ENCODE data around the gene TNFRSF1B.

- TF ChIP-seq RAD21 (conservative IDR thresholded peaks at IDR 0.05) (no peak), MXI1 (conservative IDR thresholded peaks at IDR 0.05; ENCODE audit: poor library complexity, severe bottlenecking) (no peak), EZH2 (IDR thresholded peaks at IDR 0.05; ENCODE audit: borderline replicate concordance, insufficient read depth, low read length, poor library complexity, severe bottlenecking) (no peak), TAF1 (IDR thresholded peaks at IDR 0.05; ENCODE audit: low read depth) (no peak), POLR2AphosphoS5 (IDR thresholded peaks at IDR 0.05) (no peak)
- TF ChIP-seq, protein P1, sequence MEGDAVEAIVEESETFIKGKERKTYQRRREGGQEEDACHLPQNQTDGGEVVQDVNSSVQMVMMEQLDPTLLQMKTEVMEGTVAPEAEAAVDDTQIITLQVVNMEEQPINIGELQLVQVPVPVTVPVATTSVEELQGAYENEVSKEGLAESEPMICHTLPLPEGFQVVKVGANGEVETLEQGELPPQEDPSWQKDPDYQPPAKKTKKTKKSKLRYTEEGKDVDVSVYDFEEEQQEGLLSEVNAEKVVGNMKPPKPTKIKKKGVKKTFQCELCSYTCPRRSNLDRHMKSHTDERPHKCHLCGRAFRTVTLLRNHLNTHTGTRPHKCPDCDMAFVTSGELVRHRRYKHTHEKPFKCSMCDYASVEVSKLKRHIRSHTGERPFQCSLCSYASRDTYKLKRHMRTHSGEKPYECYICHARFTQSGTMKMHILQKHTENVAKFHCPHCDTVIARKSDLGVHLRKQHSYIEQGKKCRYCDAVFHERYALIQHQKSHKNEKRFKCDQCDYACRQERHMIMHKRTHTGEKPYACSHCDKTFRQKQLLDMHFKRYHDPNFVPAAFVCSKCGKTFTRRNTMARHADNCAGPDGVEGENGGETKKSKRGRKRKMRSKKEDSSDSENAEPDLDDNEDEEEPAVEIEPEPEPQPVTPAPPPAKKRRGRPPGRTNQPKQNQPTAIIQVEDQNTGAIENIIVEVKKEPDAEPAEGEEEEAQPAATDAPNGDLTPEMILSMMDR (IDR thresholded peaks at IDR 0.05; ENCODE audit: poor library complexity, severe bottlenecking), result no peak
Measured at GRCh38 chr1:12215118-12215961, 48.5 kb downstream of the TNFRSF1B start.

All from neural cell (in vitro differentiated cells).